Measurements from ENCODE around the gene TYMS. TPM values are rescaled to one million over a fixed set of nuclear protein-coding genes. Genes with fewer than 3 reads are reported as not detected.

Gene TYMS
- total RNA-seq, 1 donor from 2014 or later, result 25.0 TPM

- DNase-seq, result no peak
These were observed 10.1 kb upstream of the TYMS start for GRCh38 chr18:647304-647703.

- DNase-seq, result no peak
These were observed 8.1 kb upstream of the TYMS start for GRCh38 chr18:649341-649740.

- DNase-seq, result no peak
These were observed 7.0 kb upstream of the TYMS start for GRCh38 chr18:650428-650858.

GRCh38 chr18:652131-652530 lies 5.3 kb upstream of the TYMS start:
- DNase-seq, result no peak

- no peak for DNase-seq
These were observed 3.9 kb upstream of the TYMS start for GRCh38 chr18:653512-653911.

- no peak for DNase-seq
These were observed 2.9 kb upstream of the TYMS start for GRCh38 chr18:654601-655000.

GRCh38 chr18:655445-655844 lies 2.0 kb upstream of the TYMS start:
- no peak for DNase-seq

GRCh38 chr18:658001-658946 lies 821 bp downstream of the TYMS start:
- peak; percentile 73 for DNase-seq

- no peak for DNase-seq
These were observed 1.6 kb downstream of the TYMS start for GRCh38 chr18:658947-659533.

- DNase-seq, result no peak
These were observed 2.1 kb downstream of the TYMS start for GRCh38 chr18:659597-659996.

GRCh38 chr18:662197-662596 lies 4.7 kb downstream of the TYMS start:
- DNase-seq, result no peak

- no peak for DNase-seq
These were observed 8.7 kb downstream of the TYMS start for GRCh38 chr18:666177-666576.

- no peak for DNase-seq
These were observed 9.2 kb downstream of the TYMS start for GRCh38 chr18:666628-667027.

- DNase-seq, result no peak
These were observed 10.8 kb downstream of the TYMS start for GRCh38 chr18:668260-668659.

- DNase-seq, result no peak
These were observed 11.6 kb downstream of the TYMS start for GRCh38 chr18:669077-669476.

- DNase-seq, result no peak
These were observed 13.1 kb downstream of the TYMS start for GRCh38 chr18:670522-670921.

GRCh38 chr18:671405-671804 lies 14.0 kb downstream of the TYMS start:
- DNase-seq, result no peak

- no peak for DNase-seq
These were observed 15.9 kb downstream of the TYMS start for GRCh38 chr18:673317-673716.

- no peak for DNase-seq
These were observed 16.3 kb downstream of the TYMS start for GRCh38 chr18:673769-674168.

- no peak for DNase-seq
These were observed 17.9 kb downstream of the TYMS start for GRCh38 chr18:675307-675706.

GRCh38 chr18:676069-676468 lies 18.6 kb downstream of the TYMS start:
- no peak for DNase-seq

- DNase-seq, result no peak
These were observed 19.3 kb downstream of the TYMS start for GRCh38 chr18:676736-677135.

- DNase-seq, result no peak
These were observed 19.7 kb downstream of the TYMS start for GRCh38 chr18:677145-677544.

GRCh38 chr18:677951-678381 lies 20.5 kb downstream of the TYMS start:
- no peak for DNase-seq

Data from skin of body (tissue), 2 donors.